MCF 10A (cell line): ENCODE data around the gene GDF15. TPM values are rescaled to one million over a fixed set of nuclear protein-coding genes. Genes with fewer than 3 reads are reported as not detected.

Experiments used
- BruUV-seq: library from RNA; stranded (reverse); fragments of 400-500 nt; replicated peaks from 2 replicates; lab custom pipeline; 2021; lab: Mats Ljungman, UMichigan
- CTCF ChIA-PET: fragments of 300-600 bp; sonication (Branson Sonifier 250); formaldehyde crosslinking; extraction: SDS; loops from one replicate; lab custom pipeline; 2021; ENCODE audit warnings: antibody characterized with exemption, inconsistent platforms; lab: Yijun Ruan, JAX
- POLR2A ChIA-PET: fragments of 300-600, 350-650 bp; sonication (Branson Sonifier 250); formaldehyde crosslinking; extraction: SDS; loops from one replicate; lab custom pipeline; 2020; ENCODE audit warnings: antibody characterized with exemption, inconsistent platforms; lab: Yijun Ruan, JAX
- DNase-seq: peaks from one replicate; pipeline ENCODE4 v3.0.0-alpha.2; 2018; ENCODE audit not compliant: unreplicated experiment
- H3K27ac Mint-ChIP-seq: one replicate; pipeline ENCODE4 v1.8.0; 2022; ENCODE audit warnings: mild to moderate bottlenecking, low read depth, mixed read lengths; ENCODE audit not compliant: unreplicated experiment
- H3K27me3 Mint-ChIP-seq: one replicate; pipeline ENCODE4 v1.8.0; 2022; ENCODE audit warnings: mixed read lengths; ENCODE audit not compliant: insufficient read depth, unreplicated experiment
- H3K36me3 Mint-ChIP-seq: one replicate; pipeline ENCODE4 v1.8.0; 2022; ENCODE audit warnings: mild to moderate bottlenecking, moderate library complexity, mixed read lengths; ENCODE audit not compliant: insufficient read depth, unreplicated experiment
- H3K4me1 Mint-ChIP-seq: one replicate; pipeline ENCODE4 v1.8.0; 2022; ENCODE audit warnings: mixed read lengths; ENCODE audit not compliant: insufficient read depth, unreplicated experiment
- H3K4me3 Mint-ChIP-seq: one replicate; pipeline ENCODE4 v1.8.0; 2022; ENCODE audit warnings: mild to moderate bottlenecking, moderate library complexity, mixed read lengths; ENCODE audit not compliant: unreplicated experiment
- H3K9me3 Mint-ChIP-seq: one replicate; pipeline ENCODE4 v1.8.0; 2022; ENCODE audit warnings: mixed read lengths; ENCODE audit not compliant: unreplicated experiment
- CTCF ChIP-seq: fragments of 200-600 bp; IDR thresholded peaks from one replicate; pipeline ENCODE4 v1.8.0; 2022; ENCODE audit warnings: antibody characterized with exemption, mild to moderate bottlenecking; ENCODE audit not compliant: unreplicated experiment
- intact Hi-C: fragments of 100-400 bp; cut with micrococcal nuclease; formaldehyde crosslinking; loops from 2 replicates; pipeline ENCODE4 v1.14.1; 2022
- total RNA-seq: library from RNA; stranded (reverse); gene quantifications from 2 replicates; pipeline ENCODE4 v1.2.3, GENCODE V29; 2022

GDF15 gene
- total RNA-seq, 1 experiment from 2014 or later = 193 TPM

- H3K27ac Mint-ChIP-seq = no peak overlapping the region
- POLR2A ChIA-PET = no interaction called here
Measured at GRCh38 chr19:18422530-18423191, 36.7 kb downstream of the GDF15 start.

GRCh38 chr19:18423258-18424020 lies 37.5 kb downstream of the GDF15 start:
- Mint-ChIP-seq H3K27ac (no peak overlapping the region), H3K4me3 (no peak overlapping the region), H3K9me3 (no peaks in the 10 kb centered on the region), H3K36me3 (peaks cover 7% of the 10 kb centered on the region), H3K4me1 (peaks cover 31% of the 10 kb centered on the region), H3K27me3 (no peaks in the 10 kb centered on the region)
- no peak for TF ChIP-seq CTCF
- DNase-seq = no peak
- ChIA-PET POLR2A (no interaction called here), CTCF (interaction anchor here (0.8 to 1.7 kb wide), 2 partner anchors 12 to 23 kb away, joined by 4 to 8 read pairs; no protein-coding TSS in a partner anchor)
- BruUV-seq = no TSS peak
- intact Hi-C loops = no loop called here

More at GRCh38 chr19:18422530-18423191, 36.7 kb downstream of the GDF15 start:
- Mint-ChIP-seq H3K36me3 (peaks cover 7% of the 10 kb centered on the region), H3K27me3 (no peaks in the 10 kb centered on the region), H3K4me3 (no peak overlapping the region), H3K9me3 (no peaks in the 10 kb centered on the region), H3K4me1 (peaks cover 36% of the 10 kb centered on the region)
- intact Hi-C loops = no loop called here
- DNase-seq = no peak
- no peak for TF ChIP-seq CTCF
- BruUV-seq = no TSS peak
- CTCF ChIA-PET = interaction anchor here (1.0 to 1.7 kb wide), 2 partner anchors 11 to 83 kb away, joined by 3 to 8 read pairs; no protein-coding TSS in a partner anchor

- intact Hi-C loops = no loop called here
- no peak overlapping the region for H3K4me3 Mint-ChIP-seq
- no peak for TF ChIP-seq CTCF
- H3K9me3 Mint-ChIP-seq = no peaks in the 10 kb centered on the region
- H3K27me3 Mint-ChIP-seq = no peaks in the 10 kb centered on the region
- POLR2A ChIA-PET = no interaction called here
- no peak overlapping the region for H3K27ac Mint-ChIP-seq
- no peak for DNase-seq
- CTCF ChIA-PET = interaction anchor here (0.8 to 1.7 kb wide), 2 partner anchors 13 to 22 kb away, joined by 4 to 8 read pairs; no protein-coding TSS in a partner anchor
- BruUV-seq = no TSS peak
- peaks cover 7% of the 10 kb centered on the region for H3K36me3 Mint-ChIP-seq
- H3K4me1 Mint-ChIP-seq = peaks cover 26% of the 10 kb centered on the region
Measured at GRCh38 chr19:18424122-18424889, 38.3 kb downstream of the GDF15 start.
